ENCODE measurements around the gene RAB11FIP2.

RAB11FIP2 gene

DNA sequence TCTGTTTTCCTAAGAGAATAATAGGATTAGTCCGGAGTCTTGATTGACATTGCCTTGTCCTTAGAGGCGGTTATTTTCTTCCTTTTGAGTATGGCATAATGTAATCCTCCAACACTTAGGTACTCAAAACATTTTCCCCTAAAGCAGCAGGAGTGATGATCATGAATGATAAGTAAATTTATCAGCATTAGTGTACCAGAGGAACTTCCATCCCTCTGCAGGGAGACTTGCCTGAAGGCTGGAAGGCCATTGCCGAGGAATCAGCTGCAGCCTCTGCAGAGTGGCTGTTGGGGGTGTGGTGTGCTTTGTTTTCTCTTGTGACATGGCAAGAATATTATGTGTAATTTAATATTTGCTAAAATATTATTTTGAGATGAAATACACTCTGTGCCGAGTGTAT is 56.8 kb downstream of the RAB11FIP2 start:
- TF ChIP-seq, protein P1, sequence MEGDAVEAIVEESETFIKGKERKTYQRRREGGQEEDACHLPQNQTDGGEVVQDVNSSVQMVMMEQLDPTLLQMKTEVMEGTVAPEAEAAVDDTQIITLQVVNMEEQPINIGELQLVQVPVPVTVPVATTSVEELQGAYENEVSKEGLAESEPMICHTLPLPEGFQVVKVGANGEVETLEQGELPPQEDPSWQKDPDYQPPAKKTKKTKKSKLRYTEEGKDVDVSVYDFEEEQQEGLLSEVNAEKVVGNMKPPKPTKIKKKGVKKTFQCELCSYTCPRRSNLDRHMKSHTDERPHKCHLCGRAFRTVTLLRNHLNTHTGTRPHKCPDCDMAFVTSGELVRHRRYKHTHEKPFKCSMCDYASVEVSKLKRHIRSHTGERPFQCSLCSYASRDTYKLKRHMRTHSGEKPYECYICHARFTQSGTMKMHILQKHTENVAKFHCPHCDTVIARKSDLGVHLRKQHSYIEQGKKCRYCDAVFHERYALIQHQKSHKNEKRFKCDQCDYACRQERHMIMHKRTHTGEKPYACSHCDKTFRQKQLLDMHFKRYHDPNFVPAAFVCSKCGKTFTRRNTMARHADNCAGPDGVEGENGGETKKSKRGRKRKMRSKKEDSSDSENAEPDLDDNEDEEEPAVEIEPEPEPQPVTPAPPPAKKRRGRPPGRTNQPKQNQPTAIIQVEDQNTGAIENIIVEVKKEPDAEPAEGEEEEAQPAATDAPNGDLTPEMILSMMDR (IDR thresholded peaks at IDR 0.05; ENCODE audit: low read length, missing control alignments), result no peak
- H3K4me3 ChIP-seq (replicated peaks; ENCODE audit: low read depth, low read length), result no peak overlapping the region
- no peak for DNase-seq (ENCODE audit: low read depth)

- DNase-seq (ENCODE audit: low read depth), result no peak
- no peak overlapping the region for H3K4me3 ChIP-seq (replicated peaks; ENCODE audit: low read depth, low read length)
- TF ChIP-seq, protein P1 (IDR thresholded peaks at IDR 0.05; ENCODE audit: low read length, missing control alignments), result no peak
These were observed 57.9 kb downstream of the RAB11FIP2 start for GRCh38 chr10:117988814-117989213.

- no peak for DNase-seq (ENCODE audit: low read depth)
- TF ChIP-seq, protein P1 (IDR thresholded peaks at IDR 0.05; ENCODE audit: low read length, missing control alignments), result no peak
- no peak overlapping the region for H3K4me3 ChIP-seq (replicated peaks; ENCODE audit: low read depth, low read length)
These were observed 59.4 kb downstream of the RAB11FIP2 start for GRCh38 chr10:117987244-117987909.

DNA sequence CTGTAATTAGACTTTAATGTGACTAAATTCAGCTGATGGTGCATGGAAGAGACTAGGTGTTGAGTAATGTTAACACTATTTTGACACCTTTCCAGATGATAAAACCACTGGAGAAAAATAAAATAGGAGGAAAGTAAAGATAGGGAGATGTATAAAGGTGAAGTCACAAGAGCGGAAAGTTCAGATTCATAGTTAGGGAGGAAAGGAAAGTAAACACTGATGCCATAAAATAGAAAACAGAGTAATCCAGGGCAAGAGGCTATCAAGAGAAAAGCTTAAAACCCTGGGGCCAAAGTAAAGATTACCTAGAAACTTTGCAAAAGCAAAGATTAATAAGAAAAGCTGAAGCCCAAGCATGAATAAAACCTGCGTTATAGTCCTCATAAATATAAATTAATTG is 62.8 kb downstream of the RAB11FIP2 start:
- no peak overlapping the region for H3K4me3 ChIP-seq (replicated peaks; ENCODE audit: low read depth, low read length)
- TF ChIP-seq, protein P1 (IDR thresholded peaks at IDR 0.05; ENCODE audit: low read length, missing control alignments), result no peak
- DNase-seq (ENCODE audit: low read depth), result no peak

- no peak overlapping the region for H3K4me3 ChIP-seq (replicated peaks; ENCODE audit: low read depth, low read length)
- TF ChIP-seq, protein P1 (IDR thresholded peaks at IDR 0.05; ENCODE audit: low read length, missing control alignments), result no peak
- DNase-seq (ENCODE audit: low read depth), result no peak
These were observed 65.7 kb downstream of the RAB11FIP2 start for GRCh38 chr10:117980755-117981702.

DNA sequence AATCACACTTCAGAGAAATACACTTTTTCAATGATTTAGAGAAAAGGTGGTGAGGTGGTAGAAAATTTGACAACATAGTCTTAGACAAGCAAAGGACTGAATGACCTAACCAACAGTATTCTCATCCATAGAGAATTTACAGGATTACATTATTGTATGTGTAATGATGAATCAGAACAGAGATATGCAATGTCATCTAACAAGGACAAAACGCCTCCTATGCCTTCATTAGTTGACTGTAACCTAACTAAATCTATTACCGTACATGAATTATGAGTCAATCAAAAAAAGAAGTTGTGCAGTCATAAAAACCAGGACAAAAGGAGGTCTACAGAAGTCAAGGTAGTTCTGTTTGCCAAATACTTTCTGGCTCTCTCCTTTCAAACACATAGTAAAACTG is 66.5 kb downstream of the RAB11FIP2 start:
- TF ChIP-seq, protein P1 (IDR thresholded peaks at IDR 0.05; ENCODE audit: low read length, missing control alignments), result no peak
- peak; percentile 39 for DNase-seq (ENCODE audit: low read depth)
- H3K4me3 ChIP-seq (replicated peaks; ENCODE audit: low read depth, low read length), result no peak overlapping the region

Measured in fibroblast of pulmonary artery (primary cell).